Epithelial cell of proximal tubule (primary cell): ENCODE measurements around the gene PRTFDC1. TPM values are rescaled to one million over a fixed set of nuclear protein-coding genes. Genes with fewer than 3 reads are reported as not detected.
A peak's percentile ranks its signal among the peaks of the same experiment; 100 is the strongest.
"Not testable (repeated sequence)": the region's sequence is repeated elsewhere in the genome, so short reads cannot be mapped to it uniquely, and the experiment has no call there.

Experiments
- DNase-seq: peaks from one replicate; pipeline ENCODE4 v3.0.0-alpha.2; 2011; ENCODE audit warnings: low read depth
- H3K4me3 ChIP-seq: 2 replicates; pipeline ENCODE4 v1.5.1; 2011; ENCODE audit warnings: low read depth, mild to moderate bottlenecking, low read length
- CTCF ChIP-seq: conservative IDR thresholded peaks from 2 replicates; pipeline ENCODE4 v1.5.1; 2012; ENCODE audit warnings: low read depth, mild to moderate bottlenecking, low read length
- total RNA-seq: library from RNA; depleted of rRNA; stranded (reverse); fragments of >200 nt; gene quantifications from 2 replicates; pipeline ENCODE4 v1.2.3, GENCODE V29; 2015

The PRTFDC1 gene
- total RNA-seq, 1 donor from 2014 or later: 25.7 TPM

DNA sequence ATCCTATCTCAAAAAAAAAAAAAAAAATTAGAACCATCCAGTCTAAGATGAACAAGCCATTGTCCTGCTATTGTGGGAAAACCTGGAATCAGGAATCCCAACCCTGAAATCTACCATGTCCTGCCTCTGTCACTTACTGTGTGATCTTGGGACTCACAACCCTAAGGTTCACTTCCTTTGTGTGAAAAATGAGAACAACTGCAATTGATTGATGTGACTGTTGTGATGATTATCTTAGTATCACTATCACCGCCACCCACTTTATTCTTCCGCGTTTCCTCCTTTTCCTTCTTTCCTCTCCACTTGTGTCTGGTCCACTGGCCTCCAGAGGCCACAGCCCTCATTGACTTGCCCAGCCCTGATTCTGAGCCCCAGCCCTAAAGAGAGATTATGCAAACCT is 12.6 kb upstream of the PRTFDC1 start:
- DNase-seq: no peak
- no peak for TF ChIP-seq CTCF
- H3K4me3 ChIP-seq: no peak overlapping the region

GRCh38 chr10:24963521-24964041 is 11.2 kb upstream of the PRTFDC1 start:
- no peak overlapping the region for H3K4me3 ChIP-seq
- TF ChIP-seq CTCF: no peak
- peak; percentile 63 for DNase-seq

DNA sequence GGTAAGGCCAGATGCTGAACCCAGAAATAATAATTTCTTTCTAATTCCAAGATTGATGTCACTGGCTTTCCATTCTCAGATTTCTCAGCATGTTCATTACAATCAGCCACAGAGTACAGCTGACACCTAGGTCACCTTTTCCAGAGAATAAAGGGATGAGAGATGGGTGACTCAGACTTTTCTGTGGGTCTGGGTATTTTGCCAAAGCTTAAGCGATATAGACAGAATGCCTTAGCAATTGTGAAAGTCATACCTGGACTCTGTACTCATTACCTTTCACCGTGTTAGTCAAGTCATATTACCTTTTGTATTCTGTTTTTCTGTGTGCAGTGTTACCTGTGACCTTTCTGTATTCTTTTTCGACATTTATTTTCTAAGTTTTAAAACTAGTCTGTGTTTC is 10.6 kb upstream of the PRTFDC1 start:
- no peak for TF ChIP-seq CTCF
- DNase-seq: peak; percentile 80
- H3K4me3 ChIP-seq: no peak overlapping the region

DNA sequence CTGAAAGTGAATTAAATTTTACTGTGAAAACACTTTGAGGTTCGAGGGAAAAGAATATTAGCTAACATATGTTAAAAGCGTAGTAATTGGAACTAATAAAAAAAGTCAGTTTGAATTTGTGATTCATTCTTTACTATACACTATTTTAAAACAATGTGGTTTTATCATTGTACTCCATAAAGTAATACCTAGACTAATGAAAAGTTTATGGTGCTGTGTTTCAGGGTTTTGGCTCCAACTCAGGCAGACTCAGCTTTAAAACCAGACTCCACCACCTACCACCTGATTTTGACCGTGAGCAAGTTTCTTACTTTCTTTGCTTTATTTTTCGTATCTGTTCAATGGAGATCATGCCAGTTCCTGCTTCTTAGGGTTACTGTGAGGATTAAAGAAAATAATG is 9.2 kb upstream of the PRTFDC1 start:
- no peak for DNase-seq
- TF ChIP-seq CTCF: no peak
- H3K4me3 ChIP-seq: no peak overlapping the region

DNA sequence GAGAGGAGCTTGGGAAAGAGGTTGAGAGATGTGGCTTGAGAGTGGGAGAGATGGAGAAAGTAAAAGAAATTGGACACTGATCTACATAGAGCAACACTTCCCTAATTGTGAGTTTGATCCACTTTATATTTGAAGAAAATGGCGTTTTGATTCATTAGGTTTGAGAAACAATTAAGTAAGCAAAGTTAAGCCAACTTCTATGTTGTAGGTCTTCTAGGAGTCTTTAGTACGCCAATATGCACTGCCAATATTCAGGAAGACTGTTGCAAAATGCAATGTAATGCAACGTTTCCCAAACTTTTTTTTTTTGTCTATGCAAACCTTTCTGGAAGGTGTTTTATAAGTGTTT is 7.0 kb upstream of the PRTFDC1 start:
- H3K4me3 ChIP-seq: no peak overlapping the region
- TF ChIP-seq CTCF: no peak
- no peak for DNase-seq

- no peak for TF ChIP-seq CTCF
- no peak overlapping the region for H3K4me3 ChIP-seq
- DNase-seq: no peak
Observed at GRCh38 chr10:24958721-24959381, 6.4 kb upstream of the PRTFDC1 start.

DNA sequence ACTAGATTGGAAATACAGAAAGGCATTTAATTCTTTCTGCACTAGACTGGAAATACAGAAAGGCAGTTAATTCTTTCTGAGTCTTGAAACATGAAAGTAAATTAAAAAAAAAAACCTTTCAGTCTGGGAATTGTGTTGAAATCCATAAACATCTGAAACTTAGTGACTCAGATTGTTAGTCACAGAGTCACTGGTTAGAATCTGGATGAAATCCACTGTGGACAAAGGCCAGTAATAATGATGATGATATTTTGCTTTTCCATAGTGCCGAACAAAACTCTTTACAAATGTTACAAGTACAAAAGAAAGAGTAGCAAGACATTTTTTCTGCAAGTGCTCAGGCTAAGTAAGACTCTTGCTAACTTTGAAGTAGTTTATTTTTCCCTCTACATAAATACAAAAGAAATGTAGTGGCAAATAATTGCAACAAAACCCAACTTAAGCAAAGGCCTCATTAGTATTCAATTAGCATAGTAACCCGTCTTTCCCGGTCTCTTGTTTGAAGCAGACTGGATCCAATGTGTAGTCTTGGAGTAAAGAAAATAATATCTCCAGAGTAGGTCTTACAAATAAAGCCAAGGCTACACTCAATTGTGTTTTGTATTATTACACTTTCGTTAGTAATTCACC is 5.8 kb upstream of the PRTFDC1 start:
- DNase-seq: peak; percentile 63
- no peak overlapping the region for H3K4me3 ChIP-seq

GRCh38 chr10:24957624-24958051 is 5.2 kb upstream of the PRTFDC1 start:
- DNase-seq: not testable (repeated sequence)

More for the DNA sequence above, 5.8 kb upstream of the PRTFDC1 start:
- no peak for TF ChIP-seq CTCF

More at GRCh38 chr10:24957624-24958051, 5.2 kb upstream of the PRTFDC1 start:
- not testable (repeated sequence) for H3K4me3 ChIP-seq
